Trophoblast cell (in vitro differentiated cells and primary cell): ENCODE measurements around the gene FBRSL1.

Source experiments
- DNase-seq, 2 donors: peaks; one replicate each; pipeline ENCODE4 v3.0.0-alpha.2; 2016
- H2AFZ ChIP-seq: 2 replicates; pipeline ENCODE4 v1.6.1; 2013; ENCODE audit warnings: low read length, moderate library complexity, mild to moderate bottlenecking; ENCODE audit not compliant: insufficient read depth, poor library complexity
- H2AK5ac ChIP-seq: 2 replicates; pipeline ENCODE4 v1.6.1; 2013; ENCODE audit warnings: mild to moderate bottlenecking, low read length
- H2BK120ac ChIP-seq: 2 replicates; pipeline ENCODE4 v1.6.1; 2013; ENCODE audit warnings: low read length, mild to moderate bottlenecking, moderate library complexity; ENCODE audit not compliant: insufficient read depth, poor library complexity
- H2BK12ac ChIP-seq: 2 replicates; pipeline ENCODE4 v1.6.1; 2013; ENCODE audit warnings: mild to moderate bottlenecking, low read length, moderate library complexity
- H2BK5ac ChIP-seq: 2 replicates; pipeline ENCODE4 v1.6.1; 2013; ENCODE audit warnings: low read length, low read depth, moderate library complexity, mild to moderate bottlenecking; ENCODE audit not compliant: poor library complexity
- H3K14ac ChIP-seq: 2 replicates; pipeline ENCODE4 v1.6.1; 2013; ENCODE audit warnings: mild to moderate bottlenecking, low read length
- H3K18ac ChIP-seq: 2 replicates; pipeline ENCODE4 v1.6.1; 2013; ENCODE audit warnings: mild to moderate bottlenecking, low read length
- H3K23ac ChIP-seq: 2 replicates; pipeline ENCODE4 v1.6.1; 2013; ENCODE audit warnings: low read length
- H3K27ac ChIP-seq: 2 replicates; pipeline ENCODE4 v1.5.1; 2013; ENCODE audit warnings: low read depth, mild to moderate bottlenecking, inconsistent platforms, low read length, moderate library complexity
- H3K27me3 ChIP-seq: 2 replicates; pipeline ENCODE4 v1.6.1; 2013; ENCODE audit warnings: inconsistent platforms, mild to moderate bottlenecking, low read length, moderate library complexity; ENCODE audit not compliant: insufficient read depth
- H3K36me3 ChIP-seq, 2 experiments: 1 replicate in 1 of 2; 2 replicates in 1 of 2; pipeline ENCODE4 v1.6.1; 2013; ENCODE audit warnings: low read length in 2 of 2, mild to moderate bottlenecking in 2 of 2, moderate library complexity in 1 of 2; ENCODE audit not compliant: insufficient read depth in 2 of 2, control insufficient read depth in 1 of 2
- H3K4ac ChIP-seq: 2 replicates; pipeline ENCODE4 v1.6.1; 2013; ENCODE audit warnings: low read depth, mild to moderate bottlenecking, low read length, moderate library complexity
- H3K4me1 ChIP-seq, 2 experiments: 1 replicate in 1 of 2; 2 replicates in 1 of 2; pipeline ENCODE4 v1.6.1; 2013; ENCODE audit warnings: low read length in 2 of 2, mild to moderate bottlenecking in 2 of 2, moderate library complexity in 1 of 2; ENCODE audit not compliant: insufficient read depth in 2 of 2, control insufficient read depth in 1 of 2
- H3K4me2 ChIP-seq: 2 replicates; pipeline ENCODE4 v1.6.1; 2013; ENCODE audit warnings: inconsistent platforms, mild to moderate bottlenecking, low read length, moderate library complexity
- H3K4me3 ChIP-seq: 2 replicates; pipeline ENCODE4 v1.5.1; 2013; ENCODE audit warnings: mild to moderate bottlenecking, low read depth, low read length, inconsistent platforms
- H3K79me1 ChIP-seq: one replicate; pipeline ENCODE4 v1.6.1; 2013; ENCODE audit warnings: low read length
- H3K79me2 ChIP-seq: 2 replicates; pipeline ENCODE4 v1.6.1; 2013; ENCODE audit warnings: low read length, mild to moderate bottlenecking; ENCODE audit not compliant: control insufficient read depth, insufficient read depth, poor library complexity
- H3K9ac ChIP-seq: 2 replicates; pipeline ENCODE4 v1.6.1; 2013; ENCODE audit warnings: mild to moderate bottlenecking, low read length
- H3K9me3 ChIP-seq: 2 replicates; pipeline ENCODE4 v1.6.1; 2013; ENCODE audit warnings: low read depth, mild to moderate bottlenecking, control low read depth, inconsistent platforms, low read length; ENCODE audit not compliant: insufficient read depth
- H4K12ac ChIP-seq: 2 replicates; pipeline ENCODE4 v1.6.1; 2013; ENCODE audit warnings: low read depth, mild to moderate bottlenecking, low read length, moderate library complexity
- H4K8ac ChIP-seq: 2 replicates; pipeline ENCODE4 v1.6.1; 2013; ENCODE audit warnings: low read depth, mild to moderate bottlenecking, low read length, moderate library complexity
- H4K91ac ChIP-seq: one replicate; pipeline ENCODE4 v1.6.1; 2013; ENCODE audit warnings: low read depth, mild to moderate bottlenecking, low read length, moderate library complexity
- WGBS: extraction: QIAGEN DNeasy Blood & Tissue Kit; methylation state at CpG from one replicate; pipeline ENCODE4 v1.1.7; 2013; ENCODE audit warnings: missing lambda C conversion rate; ENCODE audit not compliant: insufficient read length, insufficient coverage; ENCODE audit errors: extremely low coverage; 5-methylcytosine and 5-hydroxymethylcytosine counted together

The FBRSL1 gene

DNA sequence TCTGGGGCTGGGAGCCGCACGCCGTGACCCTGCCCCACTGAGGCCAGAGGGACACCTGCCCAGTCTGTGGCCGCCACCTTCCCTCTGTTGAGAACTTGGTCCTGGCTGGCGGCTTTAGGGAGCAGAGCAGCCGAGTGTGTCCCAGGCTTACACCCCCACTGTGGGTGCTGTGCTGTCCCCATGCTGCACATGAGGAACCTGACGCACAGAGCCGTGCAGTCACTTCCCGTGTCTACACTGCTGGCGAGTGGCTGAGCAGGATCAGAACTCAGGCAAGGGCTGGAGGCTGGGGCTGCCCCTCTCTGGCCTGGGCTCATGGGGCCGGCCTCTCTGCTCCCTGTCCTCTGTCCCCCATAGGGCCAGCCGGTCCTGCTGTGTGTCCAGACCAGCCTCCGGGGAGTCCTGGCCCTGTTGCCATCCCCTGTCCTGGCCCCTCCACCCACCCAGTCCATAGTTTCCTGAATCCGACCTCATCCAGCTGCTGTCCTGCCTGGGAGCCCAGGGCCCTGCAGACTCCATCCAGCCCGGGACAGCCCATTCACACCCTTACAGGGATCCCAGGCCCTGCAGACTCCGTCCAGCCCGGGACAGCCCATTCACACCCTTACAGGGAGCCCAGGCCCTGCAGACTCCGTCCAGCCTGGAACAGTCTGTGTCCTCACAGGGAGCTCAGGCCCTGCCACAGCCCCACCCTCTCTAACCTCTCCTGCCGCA is 10.3 kb downstream of the FBRSL1 start:
- H3K4me3 ChIP-seq = no peak overlapping the region

DNA sequence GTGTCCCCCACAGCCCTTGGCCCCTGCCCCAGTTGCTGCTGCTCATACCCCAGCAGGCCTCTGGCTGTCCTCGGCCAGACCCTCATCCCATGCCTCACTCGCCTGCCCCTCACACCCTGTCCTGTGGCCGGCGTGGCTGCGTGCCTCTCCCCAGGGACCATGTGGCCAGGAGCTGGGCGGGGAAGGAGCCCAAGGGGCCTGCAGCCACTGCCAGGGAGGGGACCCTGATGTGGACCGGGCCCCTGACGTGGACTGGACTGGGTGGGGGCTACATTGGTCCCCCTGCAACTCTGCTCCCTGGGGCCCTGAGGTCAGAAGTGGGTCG is 10.9 kb downstream of the FBRSL1 start:
- no peak overlapping the region for H3K14ac ChIP-seq
- no peak overlapping the region for H3K27ac ChIP-seq
- H3K4me1 ChIP-seq = peaks cover 17 to 44% of the 10 kb centered on the region in 2 experiments
- H3K27me3 ChIP-seq = no peaks in the 10 kb centered on the region
- no peak overlapping the region for H3K4ac ChIP-seq
- no peak for DNase-seq
- H3K23ac ChIP-seq = no peak overlapping the region
- peaks cover 39% of the 10 kb centered on the region for H3K79me2 ChIP-seq
- no peak overlapping the region for H3K4me3 ChIP-seq
- no peak overlapping the region for H2BK5ac ChIP-seq
- no peak overlapping the region for H4K12ac ChIP-seq
- H3K36me3 ChIP-seq = no peaks in the 10 kb centered on the region
- peak overlapping the region; percentile 18 for H3K18ac ChIP-seq
- no peak overlapping the region for H3K4me2 ChIP-seq
- no peak overlapping the region for H2AFZ ChIP-seq
- no peak overlapping the region for H4K91ac ChIP-seq
- no peak overlapping the region for H4K8ac ChIP-seq
- no CpG with 5 or more reads among the region's 9 CpGs for WGBS
- H2AK5ac ChIP-seq = no peak overlapping the region
- no peaks in the 10 kb centered on the region for H3K9me3 ChIP-seq
- no peaks in the 10 kb centered on the region for H3K79me1 ChIP-seq
- no peak overlapping the region for H3K9ac ChIP-seq
- H2BK12ac ChIP-seq = no peak overlapping the region
- no peak overlapping the region for H2BK120ac ChIP-seq

More for the DNA sequence above, 10.3 kb downstream of the FBRSL1 start:
- Histone ChIP-seq H3K27me3 (no peaks in the 10 kb centered on the region), H3K79me1 (no peaks in the 10 kb centered on the region), H2AK5ac (no peak overlapping the region), H3K4me1 (peaks cover 22 to 44% of the 10 kb centered on the region in 2 experiments), H3K4ac (peak overlapping the region; percentile 84), H3K23ac (no peak overlapping the region), H4K91ac (no peak overlapping the region), H3K18ac (peak overlapping the region; percentile 18), H3K9ac (no peak overlapping the region), H4K12ac (no peak overlapping the region), H3K14ac (no peak overlapping the region), H3K4me2 (no peak overlapping the region), H2AFZ (no peak overlapping the region), H2BK5ac (no peak overlapping the region), H3K36me3 (no peaks in the 10 kb centered on the region), H4K8ac (no peak overlapping the region), H3K79me2 (peaks cover 41% of the 10 kb centered on the region), H3K9me3 (no peaks in the 10 kb centered on the region), H2BK120ac (no peak overlapping the region), H2BK12ac (no peak overlapping the region), H3K27ac (no peak overlapping the region)
- no peak for DNase-seq
- WGBS = no CpG with 5 or more reads among the region's 19 CpGs

DNA sequence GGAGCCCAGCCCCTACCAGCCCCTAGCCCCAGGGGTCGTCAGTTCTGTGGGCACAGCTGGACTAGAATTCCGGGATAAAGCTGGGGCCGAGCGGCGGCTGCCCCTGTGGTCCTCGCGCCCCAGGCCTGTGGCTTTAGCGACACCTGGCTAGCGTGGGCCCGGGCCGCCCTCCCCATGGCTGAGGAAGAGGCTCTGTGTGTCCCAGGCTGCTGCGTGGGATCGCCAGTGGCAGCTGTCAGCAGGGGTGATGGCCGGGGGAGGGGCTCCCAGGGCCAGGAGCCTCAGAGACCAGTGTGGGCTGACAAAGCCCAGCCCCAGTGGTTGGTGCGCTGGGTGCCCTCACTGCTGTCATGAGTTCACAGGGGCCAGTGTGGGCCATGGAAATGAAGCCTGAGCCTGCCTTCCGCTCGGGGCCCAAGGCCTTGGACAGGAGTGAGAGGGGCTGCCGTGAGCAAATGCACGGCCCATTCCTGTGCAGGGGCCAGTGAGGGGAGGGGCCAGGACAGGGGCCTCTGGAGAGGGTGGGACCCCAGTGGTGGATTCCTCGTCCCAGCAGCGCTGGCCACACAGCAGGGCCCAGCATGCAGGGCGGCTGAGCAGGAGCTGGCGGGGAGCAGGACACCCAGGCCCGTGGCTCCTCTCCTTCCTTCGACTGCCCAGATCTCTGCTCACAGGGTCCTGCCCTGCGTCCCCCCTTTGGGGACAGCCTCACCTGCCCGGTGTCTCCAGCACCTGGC is 11.4 kb downstream of the FBRSL1 start:
- Histone ChIP-seq H3K79me2 (peaks cover 34% of the 10 kb centered on the region), H4K91ac (no peak overlapping the region), H3K79me1 (no peaks in the 10 kb centered on the region), H3K27ac (no peak overlapping the region), H4K8ac (no peak overlapping the region), H4K12ac (no peak overlapping the region), H3K4ac (peak overlapping the region; percentile 35), H2BK12ac (no peak overlapping the region), H3K4me2 (no peak overlapping the region), H2AFZ (no peak overlapping the region), H3K23ac (no peak overlapping the region), H2AK5ac (no peak overlapping the region), H2BK5ac (no peak overlapping the region), H2BK120ac (no peak overlapping the region), H3K9me3 (no peaks in the 10 kb centered on the region), H3K27me3 (no peaks in the 10 kb centered on the region), H3K4me3 (no peak overlapping the region), H3K36me3 (no peaks in the 10 kb centered on the region), H3K9ac (no peak overlapping the region), H3K14ac (no peak overlapping the region), H3K18ac (no peak overlapping the region), H3K4me1 (peaks cover 14 to 43% of the 10 kb centered on the region in 2 experiments)
- no CpG with 5 or more reads among the region's 27 CpGs for WGBS
- DNase-seq = no peak

DNA sequence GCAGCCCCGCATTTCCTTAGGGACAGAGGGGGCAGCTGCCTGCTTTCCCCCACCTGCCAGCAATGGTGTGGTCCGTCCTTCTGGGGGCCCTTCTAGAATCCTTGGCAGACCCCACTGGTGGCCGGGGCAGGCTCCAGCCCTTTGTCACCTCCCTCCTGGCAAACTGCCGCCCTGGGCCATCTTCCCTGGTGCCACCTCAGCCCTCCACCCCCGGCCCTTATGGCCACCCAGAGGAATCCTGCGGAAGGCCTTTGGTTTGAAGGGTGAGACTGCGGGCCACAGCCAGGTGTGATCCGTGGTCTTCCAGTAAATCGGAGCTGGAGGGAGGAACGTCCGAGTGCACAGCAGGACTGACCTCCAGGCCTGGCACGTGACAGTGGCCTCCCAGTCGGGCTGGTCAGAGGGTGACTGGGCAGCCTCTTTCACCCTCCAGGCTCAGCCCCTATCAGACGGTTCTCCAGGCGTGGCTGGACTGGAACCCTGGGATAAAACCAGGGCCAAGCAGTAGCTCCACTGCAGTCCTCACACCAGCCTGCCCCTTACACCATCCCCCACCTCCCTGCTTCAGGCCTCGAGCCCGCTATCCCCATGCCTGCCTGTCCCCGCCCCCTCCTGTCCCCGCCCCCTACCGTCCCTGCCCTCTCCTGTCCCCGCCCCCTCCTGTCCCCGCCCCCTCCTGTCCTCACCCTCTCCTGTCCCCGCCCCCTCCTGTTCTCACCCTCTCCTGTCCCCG is 12.4 kb downstream of the FBRSL1 start:
- H2AFZ ChIP-seq = no peak overlapping the region
- no peak overlapping the region for H3K18ac ChIP-seq
- peaks cover 30% of the 10 kb centered on the region for H3K79me2 ChIP-seq
- H2BK5ac ChIP-seq = no peak overlapping the region
- H3K4me3 ChIP-seq = no peak overlapping the region
- no peak overlapping the region for H2AK5ac ChIP-seq
- no peaks in the 10 kb centered on the region for H3K79me1 ChIP-seq
- DNase-seq = no peak
- no peak overlapping the region for H3K14ac ChIP-seq
- no peaks in the 10 kb centered on the region for H3K27me3 ChIP-seq
- peaks cover 14 to 36% of the 10 kb centered on the region in 2 experiments for H3K4me1 ChIP-seq
- no peak overlapping the region for H3K27ac ChIP-seq
- H2BK12ac ChIP-seq = no peak overlapping the region
- H3K4ac ChIP-seq = peak overlapping the region; percentile 1
- no CpG with 5 or more reads among the region's 24 CpGs for WGBS
- H3K23ac ChIP-seq = no peak overlapping the region
- no peaks in the 10 kb centered on the region for H3K9me3 ChIP-seq
- no peak overlapping the region for H4K8ac ChIP-seq
- no peak overlapping the region for H3K4me2 ChIP-seq
- H4K91ac ChIP-seq = no peak overlapping the region
- H4K12ac ChIP-seq = no peak overlapping the region
- H3K36me3 ChIP-seq = no peaks in the 10 kb centered on the region
- no peak overlapping the region for H3K9ac ChIP-seq
- H2BK120ac ChIP-seq = no peak overlapping the region
